HepG2 (cell line): ENCODE results near the gene RNASE7. TPM values are rescaled to one million over a fixed set of nuclear protein-coding genes. Genes with fewer than 3 reads are reported as not detected.

ENCODE experiments used
- ARID3A ChIP-seq: IDR thresholded peaks from 2 replicates; pipeline ENCODE4 v1.6.1; 2012; ENCODE audit warnings: low read depth, low read length, improper control_type of control experiment
- CERS6 ChIP-seq: sonication (generic); formaldehyde crosslinking; IDR thresholded peaks from 2 replicates; pipeline ENCODE4 v1.5.0; 2020; ENCODE audit warnings: missing genetic modification reagents
- DBP ChIP-seq: sonication (generic); formaldehyde crosslinking; IDR thresholded peaks from 2 replicates; pipeline ENCODE4 v1.4.0; 2020; ENCODE audit warnings: missing genetic modification reagents; ENCODE audit errors: not compliant biosample characterization
- JDP2 ChIP-seq: sonication (generic); formaldehyde crosslinking; IDR thresholded peaks from 2 replicates; pipeline ENCODE4 v1.8.1; 2022; ENCODE audit warnings: missing genetic modification reagents, borderline replicate concordance
- NR2F2 ChIP-seq: IDR thresholded peaks from 2 replicates; pipeline ENCODE4 v1.6.1; 2012; ENCODE audit warnings: low read depth, inconsistent platforms, borderline replicate concordance
- POGZ ChIP-seq: sonication (generic); formaldehyde crosslinking; IDR thresholded peaks from 2 replicates; pipeline ENCODE4 v1.4.0; 2020; ENCODE audit warnings: mild to moderate bottlenecking, missing genetic modification reagents
- SIX1 ChIP-seq: sonication (generic); formaldehyde crosslinking; IDR thresholded peaks from 2 replicates; pipeline ENCODE4 v1.4.0; 2020; ENCODE audit warnings: missing genetic modification reagents, borderline replicate concordance
- ZBTB10 ChIP-seq: sonication (generic); formaldehyde crosslinking; IDR thresholded peaks from 2 replicates; pipeline ENCODE4 v1.4.0; 2020; ENCODE audit warnings: missing genetic modification reagents, borderline replicate concordance
- ZFY ChIP-seq: sonication (generic); formaldehyde crosslinking; IDR thresholded peaks from 2 replicates; pipeline ENCODE4 v1.4.0; 2020; ENCODE audit warnings: missing genetic modification reagents
- ZNF264 ChIP-seq: sonication (generic); formaldehyde crosslinking; IDR thresholded peaks from 2 replicates; pipeline ENCODE4 v1.4.0; 2020; ENCODE audit warnings: missing genetic modification reagents
- ZNF441 ChIP-seq: sonication (generic); formaldehyde crosslinking; IDR thresholded peaks from 2 replicates; pipeline ENCODE4 v1.7.0; 2021; ENCODE audit warnings: missing genetic modification reagents, borderline replicate concordance
- ZNF781 ChIP-seq: sonication (generic); formaldehyde crosslinking; IDR thresholded peaks from 2 replicates; pipeline ENCODE4 v1.5.1; 2020; ENCODE audit warnings: borderline replicate concordance, mild to moderate bottlenecking, missing genetic modification reagents; ENCODE audit errors: not compliant biosample characterization
- ZNF878 ChIP-seq: sonication (generic); formaldehyde crosslinking; IDR thresholded peaks from 2 replicates; pipeline ENCODE4 v1.8.1; 2023; ENCODE audit warnings: mild to moderate bottlenecking, missing genetic modification reagents, moderate library complexity
- polyA plus RNA-seq, 8 experiments: library from polyadenylated mRNA; depleted of rRNA in 3 of 8; stranded (reverse) in 7 of 8; unstranded in 1 of 8; fragments of >200 nt; fragmentation: Illumina TruSeq in 4 of 8; extraction: Trizol in 4 of 8; gene quantifications; 2 replicates each; pipeline versions ENCODE4 v1.2.1 to v1.2.3, GENCODE V29; 2011 to 2016; ENCODE audit warnings: low read depth in 4 of 8, missing spikeins in 1 of 8, mixed read lengths in 1 of 8; ENCODE audit not compliant: insufficient read depth in 1 of 8
- total RNA-seq, 5 experiments: library from RNA; depleted of rRNA; stranded (reverse); fragments of >200 nt; fragmentation: Illumina TruSeq; extraction: Trizol; gene quantifications; 2 replicates each; pipeline ENCODE4 v1.2.3, GENCODE V29; 2016; ENCODE audit warnings: low read depth in 1 of 5

RNASE7 gene
- total and polyA plus RNA-seq, 2 of the 13 experiments (the other 11 are each of a cell fraction or from before 2014, with no cell fraction given): 0.04 TPM; not detected in 1

- no peak for TF ChIP-seq ZNF441
- TF ChIP-seq JDP2 (CRISPR knock-in tag): no peak
- TF ChIP-seq ARID3A: no peak
- TF ChIP-seq CERS6 (CRISPR knock-in tag): no peak
- TF ChIP-seq ZNF781: no peak
- no peak for TF ChIP-seq POGZ
- TF ChIP-seq SIX1 (CRISPR knock-in tag): no peak
- TF ChIP-seq ZNF878: no peak
- no peak for TF ChIP-seq NR2F2
- TF ChIP-seq ZNF264 (CRISPR knock-in tag): no peak
- no peak for TF ChIP-seq DBP (CRISPR knock-in tag)
- no peak for TF ChIP-seq ZFY (CRISPR knock-in tag)
- no peak; the same call in 1 of the 2 replicates for TF ChIP-seq ZBTB10 (CRISPR knock-in tag)
Measured at GRCh38 chr14:21054768-21055145, 12.6 kb downstream of the RNASE7 start (continued).
